OCI-LY1 (cell line): ENCODE measurements around the gene ACOT11.

ENCODE experiments used
- H2AFZ ChIP-seq: fragments of 200-600 bp; sonication (generic), shearing (Covaris generic); 2 replicates; pipeline ENCODE4 v1.6.0; 2014; ENCODE audit warnings: antibody characterized with exemption, mild to moderate bottlenecking, low read length
- H3F3A ChIP-seq: fragments of 200-600 bp; sonication (generic), shearing (Covaris generic); 2 replicates; pipeline ENCODE4 v1.6.0; 2014; ENCODE audit warnings: mild to moderate bottlenecking, antibody characterized with exemption, low read length, moderate library complexity; ENCODE audit not compliant: insufficient read depth
- H3K27ac ChIP-seq: fragments of 200-600 bp; sonication (generic); 2 replicates; pipeline ENCODE4 v1.5.1; 2014; ENCODE audit warnings: low read length, mixed run types, mild to moderate bottlenecking, low read depth; ENCODE audit not compliant: poor library complexity, severe bottlenecking
- H3K27me3 ChIP-seq: fragments of 200-600 bp; sonication (generic); 2 replicates; pipeline ENCODE4 v1.6.0; 2014; ENCODE audit warnings: antibody characterized with exemption, mild to moderate bottlenecking, low read length, moderate library complexity; ENCODE audit not compliant: insufficient read depth
- H3K36me3 ChIP-seq: fragments of 200-600 bp; sonication (generic); 2 replicates; pipeline ENCODE4 v1.6.1; 2014; ENCODE audit warnings: mild to moderate bottlenecking, antibody characterized with exemption, low read length, moderate library complexity, mixed read lengths; ENCODE audit not compliant: insufficient read depth
- H3K4me1 ChIP-seq: fragments of 200-600 bp; sonication (generic); 2 replicates; pipeline ENCODE4 v1.5.1; 2014; ENCODE audit warnings: mild to moderate bottlenecking, low read length, moderate library complexity; ENCODE audit not compliant: insufficient read depth, severe bottlenecking
- H3K4me2 ChIP-seq: fragments of 200-600 bp; sonication (generic), shearing (Covaris generic); 2 replicates; pipeline ENCODE4 v1.6.1; 2014; ENCODE audit warnings: low read length
- H3K4me3 ChIP-seq: fragments of 200-600 bp; sonication (generic); 2 replicates; pipeline ENCODE4 v1.5.1; 2014; ENCODE audit warnings: low read length, low read depth, mild to moderate bottlenecking, mixed read lengths; ENCODE audit not compliant: poor library complexity, severe bottlenecking
- H3K79me2 ChIP-seq: fragments of 200-600 bp; shearing (Covaris generic); 2 replicates; pipeline ENCODE4 v1.6.1; 2016; ENCODE audit warnings: mixed run types, low read length, mixed read lengths; ENCODE audit not compliant: insufficient read depth
- H3K9ac ChIP-seq: fragments of 200-600 bp; sonication (generic), shearing (Covaris generic); 2 replicates; pipeline ENCODE4 v1.6.1; 2014; ENCODE audit warnings: mild to moderate bottlenecking, low read length, mixed read lengths
- H3K9me2 ChIP-seq: fragments of 200-600 bp; sonication (generic), shearing (Covaris generic); 2 replicates; pipeline ENCODE4 v1.6.1; 2014; ENCODE audit warnings: low read depth, mild to moderate bottlenecking, low read length, mixed read lengths
- H3K9me3 ChIP-seq: fragments of 200-600 bp; shearing (Covaris generic); 2 replicates; pipeline ENCODE4 v1.6.1; 2014; ENCODE audit warnings: low read length, mixed read lengths
- H4K20me1 ChIP-seq: fragments of 200-600 bp; sonication (generic), shearing (Covaris generic); 2 replicates; pipeline ENCODE4 v1.6.0; 2016; ENCODE audit warnings: mild to moderate bottlenecking, low read length; ENCODE audit not compliant: insufficient read depth
- CTCF ChIP-seq: fragments of 200-600 bp; sonication (generic), shearing (Covaris generic); IDR thresholded peaks from 2 replicates; pipeline ENCODE4 v1.5.1; 2017; ENCODE audit warnings: mild to moderate bottlenecking, antibody characterized with exemption, low read length, moderate library complexity, mixed read lengths
- EZH2 ChIP-seq: fragments of 200-600 bp; sonication (generic), shearing (Covaris generic); IDR thresholded peaks from 2 replicates; pipeline ENCODE4 v1.8.0; 2017; ENCODE audit warnings: borderline replicate concordance, mixed run types, mild to moderate bottlenecking, antibody characterized with exemption, low read length, moderate library complexity, mixed read lengths

The ACOT11 gene

GRCh38 chr1:54547601-54548388 is at the start of gene ACOT11:
ACOT11 (plus strand) TSS chr1:54548228; CDS start chr1:54548310, 82 bp downstream.
- no peak for TF ChIP-seq CTCF
- TF ChIP-seq EZH2 = no peak
- Histone ChIP-seq H3K36me3 (no peaks in the 10 kb centered on the region), H3K9me2 (no peaks in the 10 kb centered on the region), H3K27ac (no peak within 1 kb of the TSS), H3K9me3 (no peaks in the 10 kb centered on the region), H3K4me3 (no peak within 1 kb of the TSS), H3K27me3 (peaks cover 10% of the 10 kb centered on the region), H4K20me1 (no peaks in the 10 kb centered on the region), H3F3A (no peaks in the 10 kb centered on the region), H3K79me2 (no peaks in the 10 kb centered on the region), H2AFZ (no peak within 1 kb of the TSS), H3K9ac (no peak within 1 kb of the TSS), H3K4me2 (no peak within 1 kb of the TSS), H3K4me1 (no peaks in the 10 kb centered on the region)

- no peaks in the 10 kb centered on the region for H3K9me2 ChIP-seq
- TF ChIP-seq EZH2 (no peak), CTCF (no peak)
- no peak overlapping the region for H3K4me3 ChIP-seq
- peaks cover 12% of the 10 kb centered on the region for H3K27me3 ChIP-seq
- H3K4me2 ChIP-seq = no peak overlapping the region
- no peaks in the 10 kb centered on the region for H4K20me1 ChIP-seq
- no peak overlapping the region for H3K27ac ChIP-seq
- H3K4me1 ChIP-seq = peaks cover 10% of the 10 kb centered on the region
- H3K9me3 ChIP-seq = peaks cover 3% of the 10 kb centered on the region; the same call in 1 of the 2 replicates
- no peak overlapping the region for H2AFZ ChIP-seq
- H3K9ac ChIP-seq = no peak overlapping the region
- no peaks in the 10 kb centered on the region for H3K36me3 ChIP-seq
- H3F3A ChIP-seq = no peaks in the 10 kb centered on the region
- H3K79me2 ChIP-seq = no peaks in the 10 kb centered on the region
Observed at GRCh38 chr1:54498383-54499096, 49.5 kb upstream of the ACOT11 start.

- H2AFZ ChIP-seq = no peak overlapping the region
- no peaks in the 10 kb centered on the region for H3K9me2 ChIP-seq
- no peak overlapping the region for H3K4me3 ChIP-seq
- H4K20me1 ChIP-seq = no peaks in the 10 kb centered on the region
- H3K4me2 ChIP-seq = no peak overlapping the region
- peaks cover 11% of the 10 kb centered on the region for H3K27me3 ChIP-seq
- H3K9me3 ChIP-seq = peaks cover 3% of the 10 kb centered on the region; the same call in 1 of the 2 replicates
- no peak overlapping the region for H3K27ac ChIP-seq
- H3K4me1 ChIP-seq = peaks cover 10% of the 10 kb centered on the region
- TF ChIP-seq EZH2 = no peak
- no peak for TF ChIP-seq CTCF
- H3K36me3 ChIP-seq = no peaks in the 10 kb centered on the region
- no peaks in the 10 kb centered on the region for H3K79me2 ChIP-seq
- H3F3A ChIP-seq = no peaks in the 10 kb centered on the region
- no peak overlapping the region for H3K9ac ChIP-seq
Observed at GRCh38 chr1:54499097-54499359, 49.0 kb upstream of the ACOT11 start.
